Stimulated activated CD4-positive, alpha-beta T cell treated with anti-CD3 and anti-CD28 coated beads, Interleukin-12 subunit alpha, Interleukin-12 subunit beta, amount 100 ng/mL, for 24 hours (primary cell): ENCODE data around the gene AGO4.

Experiments
- DNase-seq, 2 experiments: peaks; one replicate each; pipeline ENCODE4 v3.0.0-alpha.2; 2020; ENCODE audit warnings: low read depth in 2 of 2

Gene AGO4

GRCh38 chr1:35894656-35895055, 86.8 kb downstream of the AGO4 start:
- DNase-seq, result no peak

- DNase-seq, result no peak
These were observed 92.1 kb downstream of the AGO4 start for GRCh38 chr1:35899941-35900340.

GRCh38 chr1:35901235-35901634, 93.4 kb downstream of the AGO4 start:
- no peak for DNase-seq

- no peak for DNase-seq
These were observed 94.9 kb downstream of the AGO4 start for GRCh38 chr1:35902671-35903070.
